H9 (cell line): ENCODE data around the gene SEPTIN7. TPM values are rescaled to one million over a fixed set of nuclear protein-coding genes. Genes with fewer than 3 reads are reported as not detected.
A peak's percentile ranks its signal among the peaks of the same experiment; 100 is the strongest.

Experiments used
- DNase-seq: peaks from one replicate; pipeline ENCODE4 v3.0.0-alpha.2; 2017
- H2AFZ ChIP-seq: one replicate; pipeline ENCODE4 v1.6.1; 2013; ENCODE audit warnings: mild to moderate bottlenecking, low read length, control low read depth, moderate library complexity
- H2AK5ac ChIP-seq: 2 replicates; pipeline ENCODE4 v1.6.1; 2013; ENCODE audit warnings: low read length, control low read depth, mixed read lengths; ENCODE audit not compliant: insufficient read length
- H2BK120ac ChIP-seq: one replicate; pipeline ENCODE4 v1.6.1; 2013; ENCODE audit warnings: low read depth, mild to moderate bottlenecking, low read length, control low read depth, inconsistent platforms; ENCODE audit not compliant: poor library complexity, severe bottlenecking
- H2BK12ac ChIP-seq: 2 replicates; pipeline ENCODE4 v1.6.1; 2013; ENCODE audit warnings: low read length, control low read depth, mixed read lengths, low read depth; ENCODE audit not compliant: insufficient read length
- H2BK15ac ChIP-seq: 2 replicates; pipeline ENCODE4 v1.6.1; 2013; ENCODE audit warnings: low read depth, low read length, control low read depth
- H2BK20ac ChIP-seq: one replicate; pipeline ENCODE4 v1.6.1; 2013; ENCODE audit warnings: low read depth, mild to moderate bottlenecking, low read length, control low read depth, inconsistent platforms; ENCODE audit not compliant: poor library complexity, severe bottlenecking
- H2BK5ac ChIP-seq: 2 replicates; pipeline ENCODE4 v1.6.1; 2013; ENCODE audit warnings: low read length, control low read depth, mixed read lengths; ENCODE audit not compliant: insufficient read length
- H3K14ac ChIP-seq: 2 replicates; pipeline ENCODE4 v1.6.1; 2013; ENCODE audit warnings: low read length, control low read depth; ENCODE audit not compliant: insufficient read depth
- H3K18ac ChIP-seq: 2 replicates; pipeline ENCODE4 v1.6.1; 2013; ENCODE audit warnings: low read depth, mild to moderate bottlenecking, mixed read lengths, low read length, control low read depth; ENCODE audit not compliant: insufficient read length
- H3K23ac ChIP-seq: 2 replicates; pipeline ENCODE4 v1.6.1; 2013; ENCODE audit warnings: low read length, control low read depth, mixed read lengths, low read depth; ENCODE audit not compliant: insufficient read length
- H3K23me2 ChIP-seq: 2 replicates; pipeline ENCODE4 v1.6.1; 2013; ENCODE audit warnings: low read depth, mild to moderate bottlenecking, mixed read lengths, low read length, control low read depth; ENCODE audit not compliant: insufficient read length, poor library complexity, severe bottlenecking
- H3K27ac ChIP-seq: 2 replicates; pipeline ENCODE4 v1.5.1; 2013; ENCODE audit warnings: low read length, control low read depth, mixed read lengths, low read depth; ENCODE audit not compliant: insufficient read length
- H3K27me3 ChIP-seq: 2 replicates; pipeline ENCODE4 v1.6.1; 2013; ENCODE audit warnings: low read length, control low read depth, inconsistent platforms; ENCODE audit not compliant: insufficient read depth
- H3K4ac ChIP-seq: 2 replicates; pipeline ENCODE4 v1.6.1; 2013; ENCODE audit warnings: low read depth, mild to moderate bottlenecking, control low read depth, inconsistent platforms, low read length, moderate library complexity
- H3K4me1 ChIP-seq: 2 replicates; pipeline ENCODE4 v1.6.1; 2013; ENCODE audit warnings: low read length, control low read depth, inconsistent platforms; ENCODE audit not compliant: insufficient read depth
- H3K4me2 ChIP-seq: 2 replicates; pipeline ENCODE4 v1.6.1; 2013; ENCODE audit warnings: low read length, control low read depth, mixed read lengths; ENCODE audit not compliant: insufficient read length, insufficient read depth
- H3K56ac ChIP-seq: 2 replicates; pipeline ENCODE4 v1.6.1; 2013; ENCODE audit warnings: low read depth, mild to moderate bottlenecking, mixed read lengths, low read length, control low read depth; ENCODE audit not compliant: insufficient read length
- H3K79me1 ChIP-seq: 2 replicates; pipeline ENCODE4 v1.6.1; 2013; ENCODE audit warnings: low read depth, mild to moderate bottlenecking, moderate library complexity, low read length, control low read depth, inconsistent platforms; ENCODE audit not compliant: insufficient read depth, poor library complexity, severe bottlenecking
- H3K79me2 ChIP-seq: 2 replicates; pipeline ENCODE4 v1.6.1; 2013; ENCODE audit warnings: low read length, control low read depth, inconsistent platforms; ENCODE audit not compliant: insufficient read depth
- H3K9ac ChIP-seq: 2 replicates; pipeline ENCODE4 v1.6.1; 2013; ENCODE audit warnings: low read length, control low read depth, mixed read lengths; ENCODE audit not compliant: insufficient read length; ENCODE audit errors: extremely low read depth
- H3K9me3 ChIP-seq: one replicate; pipeline ENCODE4 v1.6.1; 2013; ENCODE audit warnings: low read depth, low read length, inconsistent platforms; ENCODE audit not compliant: control insufficient read depth
- H3T11ph ChIP-seq: one replicate; pipeline ENCODE4 v1.6.1; 2013; ENCODE audit warnings: mild to moderate bottlenecking, low read length, control low read depth, inconsistent platforms
- H4K20me1 ChIP-seq: one replicate; pipeline ENCODE4 v1.6.1; 2013; ENCODE audit not compliant: control insufficient read depth, insufficient read length, insufficient read depth
- H4K5ac ChIP-seq: 2 replicates; pipeline ENCODE4 v1.6.1; 2013; ENCODE audit warnings: low read depth, mild to moderate bottlenecking, mixed read lengths, low read length, control low read depth; ENCODE audit not compliant: insufficient read length
- H4K8ac ChIP-seq: replicated peaks from 2 replicates; pipeline ENCODE4 v1.6.1; 2013; ENCODE audit warnings: low read length, control low read depth, mixed read lengths, low read depth; ENCODE audit not compliant: insufficient read length
- H4K91ac ChIP-seq: 2 replicates; pipeline ENCODE4 v1.6.1; 2013; ENCODE audit warnings: low read depth, mild to moderate bottlenecking, moderate library complexity, mixed read lengths, low read length, control low read depth; ENCODE audit not compliant: insufficient read length
- H3K27ac Mint-ChIP-seq, 3 experiments: 2 replicates in 2 of 3; 3 replicates in 1 of 3; pipeline ENCODE4 v1.8.0; 2020 to 2021; ENCODE audit warnings: mixed read lengths in 3 of 3, mild to moderate bottlenecking in 1 of 3, moderate library complexity in 1 of 3
- H3K27me3 Mint-ChIP-seq: 2 replicates; pipeline ENCODE4 v1.8.0; 2021; ENCODE audit warnings: low read depth, mild to moderate bottlenecking, moderate library complexity, mixed read lengths
- H3K36me3 Mint-ChIP-seq, 3 experiments: 2 replicates in 2 of 3; 3 replicates in 1 of 3; pipeline ENCODE4 v1.8.0; 2020 to 2021; ENCODE audit warnings: low read depth in 3 of 3, mixed read lengths in 3 of 3; ENCODE audit not compliant: insufficient read depth in 1 of 3
- H3K4me1 Mint-ChIP-seq, 2 experiments: 2 replicates each; pipeline ENCODE4 v1.8.0; 2020; ENCODE audit warnings: mixed read lengths in 2 of 2
- H3K4me3 Mint-ChIP-seq, 2 experiments: 2 replicates in 1 of 2; 3 replicates in 1 of 2; pipeline ENCODE4 v1.8.0; 2020 to 2021; ENCODE audit warnings: mild to moderate bottlenecking in 2 of 2, mixed read lengths in 2 of 2, moderate library complexity in 1 of 2
- H3K9me3 Mint-ChIP-seq, 2 experiments: 2 replicates in 1 of 2; 3 replicates in 1 of 2; pipeline ENCODE4 v1.8.0; 2020; ENCODE audit warnings: mild to moderate bottlenecking in 2 of 2, mixed read lengths in 2 of 2, moderate library complexity in 1 of 2
- WGBS: extraction: QIAGEN DNeasy Blood & Tissue Kit; methylation state at CpG from one replicate; pipeline ENCODE4 v1.1.7; 2013; ENCODE audit warnings: missing lambda C conversion rate, low lambda C conversion rate, mixed read lengths; ENCODE audit not compliant: insufficient read length; ENCODE audit errors: extremely low coverage; 5-methylcytosine and 5-hydroxymethylcytosine counted together
- total RNA-seq: library from RNA; stranded (reverse); gene quantifications from 2 replicates; pipeline ENCODE4 v1.2.1, GENCODE V29; 2021
- TF ChIP-seq, protein P1 (sequence below): fragments of 200-600 bp; sonication (generic); conservative IDR thresholded peaks from 3 replicates; pipeline ENCODE4 v1.8.0; 2021; ENCODE audit warnings: antibody characterized with exemption, mild to moderate bottlenecking

Gene SEPTIN7
- total RNA-seq, 1 experiment from 2014 or later: 184 TPM

DNA sequence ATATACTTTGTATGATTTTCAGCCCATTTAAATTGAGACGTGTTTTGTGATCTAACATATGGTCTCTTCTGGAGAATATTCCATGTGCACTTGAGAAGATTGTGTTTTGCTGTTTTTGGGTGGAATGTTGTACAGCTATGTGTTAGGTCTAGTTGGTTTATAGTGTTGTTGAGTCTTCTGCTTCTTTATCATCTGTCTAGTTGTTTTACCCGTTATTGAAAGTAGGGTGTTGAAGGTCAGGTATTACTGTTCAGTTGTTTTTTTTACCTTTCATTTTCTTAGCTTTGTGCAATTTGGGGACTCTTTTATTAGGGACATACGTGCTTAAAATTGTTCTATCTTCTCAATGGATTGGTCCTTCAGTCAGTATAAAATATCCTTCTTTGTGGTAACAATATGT is 18.5 kb downstream of the SEPTIN7 start:
- Histone ChIP-seq H3K9me3 (no peaks in the 10 kb centered on the region), H2BK15ac (no peak overlapping the region), H3K14ac (no peak overlapping the region), H4K91ac (no peak overlapping the region), H3K9ac (no peak overlapping the region), H2BK12ac (no peak overlapping the region), H3K27me3 (no peaks in the 10 kb centered on the region), H4K8ac (no peak overlapping the region), H2BK5ac (no peak overlapping the region), H3K56ac (no peak overlapping the region), H2AK5ac (no peak overlapping the region), H3K4me1 (no peaks in the 10 kb centered on the region; the same call in 1 of the 2 replicates), H3K23me2 (no peaks in the 10 kb centered on the region), H3K79me1 (peaks cover 7% of the 10 kb centered on the region), H3K18ac (no peak overlapping the region), H4K5ac (no peak overlapping the region), H3K23ac (no peak overlapping the region), H3K79me2 (peaks cover 47% of the 10 kb centered on the region; the same call in 1 of the 2 replicates), H2AFZ (no peak overlapping the region), H2BK120ac (no peak overlapping the region), H3K4ac (no peak overlapping the region), H3K4me2 (no peak overlapping the region), H3K27ac (no peak overlapping the region), H4K20me1 (no peaks in the 10 kb centered on the region), H2BK20ac (no peak overlapping the region), H3T11ph (no peak overlapping the region)
- Mint-ChIP-seq H3K4me3 (no peak overlapping the region), H3K4me1 (peaks cover 46% of the 10 kb centered on the region in 2 experiments), H3K9me3 (peaks cover 7 to 23% of the 10 kb centered on the region in 2 experiments; a peak in 4 of 5 replicates), H3K36me3 (peaks cover 2 to 26% (median 17%) of the 10 kb centered on the region in 3 experiments; a peak in 6 of 7 replicates), H3K27ac (peak overlapping the region in 1 of 3 experiments; percentile 16; a peak in 1 of 7 replicates), H3K27me3 (no peaks in the 10 kb centered on the region)
- WGBS: no CpG with 5 or more reads among the region's 3 CpGs
- no peak for DNase-seq
- TF ChIP-seq, protein P1, sequence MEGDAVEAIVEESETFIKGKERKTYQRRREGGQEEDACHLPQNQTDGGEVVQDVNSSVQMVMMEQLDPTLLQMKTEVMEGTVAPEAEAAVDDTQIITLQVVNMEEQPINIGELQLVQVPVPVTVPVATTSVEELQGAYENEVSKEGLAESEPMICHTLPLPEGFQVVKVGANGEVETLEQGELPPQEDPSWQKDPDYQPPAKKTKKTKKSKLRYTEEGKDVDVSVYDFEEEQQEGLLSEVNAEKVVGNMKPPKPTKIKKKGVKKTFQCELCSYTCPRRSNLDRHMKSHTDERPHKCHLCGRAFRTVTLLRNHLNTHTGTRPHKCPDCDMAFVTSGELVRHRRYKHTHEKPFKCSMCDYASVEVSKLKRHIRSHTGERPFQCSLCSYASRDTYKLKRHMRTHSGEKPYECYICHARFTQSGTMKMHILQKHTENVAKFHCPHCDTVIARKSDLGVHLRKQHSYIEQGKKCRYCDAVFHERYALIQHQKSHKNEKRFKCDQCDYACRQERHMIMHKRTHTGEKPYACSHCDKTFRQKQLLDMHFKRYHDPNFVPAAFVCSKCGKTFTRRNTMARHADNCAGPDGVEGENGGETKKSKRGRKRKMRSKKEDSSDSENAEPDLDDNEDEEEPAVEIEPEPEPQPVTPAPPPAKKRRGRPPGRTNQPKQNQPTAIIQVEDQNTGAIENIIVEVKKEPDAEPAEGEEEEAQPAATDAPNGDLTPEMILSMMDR: no peak
